GM19025 (cell line): ENCODE data around the gene ABI3.
"Not testable (repeated sequence)": the region's sequence is repeated elsewhere in the genome, so short reads cannot be mapped to it uniquely, and the experiment has no call there.

Experiments
- ATAC-seq: cut with Tn5 transposase; IDR thresholded peaks from one replicate; pipeline ENCODE4 v1.9.1; 2021; ENCODE audit warnings: mild to moderate bottlenecking, low read depth, moderate library complexity; ENCODE audit not compliant: unreplicated experiment

ABI3 gene

GRCh38 chr17:49247944-49248343 lies 37.4 kb downstream of the ABI3 start:
- no peak for ATAC-seq

DNA sequence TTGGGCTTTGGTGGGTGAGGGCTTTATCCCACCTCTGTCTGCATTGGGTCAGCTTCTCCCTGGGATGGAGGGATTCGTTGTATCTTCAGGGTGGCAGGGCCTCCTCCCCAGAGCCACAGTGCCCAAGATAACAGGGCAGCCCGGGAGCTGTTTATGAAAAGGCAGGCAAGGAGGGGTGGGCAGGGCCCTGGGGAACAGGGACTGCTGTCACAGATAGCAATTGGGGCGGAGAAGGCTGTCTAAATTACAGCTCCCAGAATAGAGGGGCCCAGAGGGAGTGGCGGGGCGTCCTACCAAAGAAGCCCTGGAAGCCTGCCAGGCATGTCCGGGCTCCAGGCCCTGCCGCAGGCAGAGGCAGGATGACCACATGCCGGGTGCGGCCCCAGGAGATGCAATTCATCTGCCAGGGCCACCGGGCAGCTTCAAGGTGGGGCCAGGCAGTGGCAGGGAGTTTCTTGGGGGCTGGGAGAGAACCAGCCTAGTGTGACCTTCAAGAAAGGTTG lies 38.8 kb downstream of the ABI3 start:
- ATAC-seq = no peak

- no peak for ATAC-seq
These were observed 39.5 kb downstream of the ABI3 start for GRCh38 chr17:49249890-49250522.

GRCh38 chr17:49252148-49252695 lies 41.7 kb downstream of the ABI3 start:
- no peak for ATAC-seq

GRCh38 chr17:49254066-49254465 lies 43.6 kb downstream of the ABI3 start:
- no peak for ATAC-seq

GRCh38 chr17:49255125-49255524 lies 44.6 kb downstream of the ABI3 start:
- ATAC-seq = no peak

DNA sequence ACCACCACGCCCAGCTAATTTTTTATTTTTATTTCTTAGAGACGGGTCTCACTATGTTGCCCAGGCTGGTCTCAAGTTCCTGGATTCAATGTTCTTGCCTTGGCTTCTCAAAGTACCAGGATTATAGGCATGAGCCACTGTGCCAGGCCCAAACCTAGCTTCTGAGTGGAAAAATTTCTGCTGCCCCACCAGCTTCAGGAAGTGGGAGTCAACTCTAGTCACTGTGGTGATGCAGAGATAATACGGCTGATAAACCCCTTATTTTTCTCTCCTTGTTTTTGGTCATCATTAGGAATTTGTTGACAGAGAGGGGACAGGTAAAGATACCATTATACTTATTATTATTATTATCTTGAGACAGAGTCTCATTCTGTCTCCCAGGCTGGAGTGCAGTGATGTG lies 47.9 kb downstream of the ABI3 start:
- ATAC-seq = no peak

DNA sequence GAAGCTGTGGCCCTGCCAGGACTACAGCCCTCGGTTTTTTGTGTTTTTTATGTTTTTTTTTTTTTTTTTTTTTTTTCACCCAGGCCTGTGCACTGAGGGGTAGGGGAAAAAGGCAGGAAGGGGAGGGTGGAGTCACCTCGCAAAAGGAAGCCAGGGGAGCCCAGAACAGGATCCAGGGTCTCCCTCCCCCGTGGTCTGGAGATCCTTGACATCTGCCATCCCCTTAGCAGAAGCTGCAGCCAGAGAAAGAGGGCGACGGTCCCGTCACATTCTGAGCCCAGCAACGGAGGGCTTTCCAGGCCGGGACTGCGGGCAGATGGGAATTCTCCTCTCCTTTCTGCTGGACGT lies 49.1 kb downstream of the ABI3 start:
- ATAC-seq = no peak

DNA sequence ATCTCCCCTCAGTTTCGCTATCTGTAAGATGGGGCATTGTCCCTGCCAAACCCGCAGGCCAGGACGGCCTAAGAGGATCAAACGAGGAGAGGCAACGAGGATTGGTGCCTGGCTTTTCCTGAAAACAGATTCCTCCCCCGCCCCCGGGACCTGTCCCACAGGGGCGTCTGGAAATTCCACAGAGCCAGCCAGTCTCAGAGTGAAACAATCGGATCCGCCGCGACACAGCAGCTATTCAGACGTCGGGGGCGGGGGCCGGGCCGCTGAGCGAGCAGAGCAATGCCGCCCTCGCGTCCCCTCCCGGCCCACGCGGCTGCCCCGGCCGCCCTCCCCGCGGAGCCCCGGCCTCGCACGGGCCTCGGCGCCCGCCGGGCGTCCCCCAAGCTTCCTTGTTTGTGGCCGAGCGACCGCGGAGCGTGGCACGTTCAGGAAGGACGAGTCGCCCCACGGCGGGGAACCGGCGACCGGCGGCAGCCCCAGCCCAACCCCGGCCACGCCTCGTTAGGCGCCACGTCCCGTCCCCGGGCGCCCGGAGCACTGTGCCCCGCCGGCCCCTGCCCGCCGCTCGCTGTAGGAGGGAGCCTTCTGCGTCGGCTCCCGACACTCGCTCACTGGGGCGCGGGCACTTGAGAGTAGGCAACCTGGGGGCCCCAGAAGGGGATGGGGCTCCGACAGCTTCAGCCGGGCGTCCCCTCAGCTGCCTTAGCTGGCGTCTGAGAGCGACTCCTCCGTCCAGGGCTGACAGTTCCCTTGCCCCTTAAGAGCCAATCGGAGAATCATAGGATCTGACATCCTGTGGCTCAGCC lies 49.7 kb downstream of the ABI3 start:
- no peak for ATAC-seq

DNA sequence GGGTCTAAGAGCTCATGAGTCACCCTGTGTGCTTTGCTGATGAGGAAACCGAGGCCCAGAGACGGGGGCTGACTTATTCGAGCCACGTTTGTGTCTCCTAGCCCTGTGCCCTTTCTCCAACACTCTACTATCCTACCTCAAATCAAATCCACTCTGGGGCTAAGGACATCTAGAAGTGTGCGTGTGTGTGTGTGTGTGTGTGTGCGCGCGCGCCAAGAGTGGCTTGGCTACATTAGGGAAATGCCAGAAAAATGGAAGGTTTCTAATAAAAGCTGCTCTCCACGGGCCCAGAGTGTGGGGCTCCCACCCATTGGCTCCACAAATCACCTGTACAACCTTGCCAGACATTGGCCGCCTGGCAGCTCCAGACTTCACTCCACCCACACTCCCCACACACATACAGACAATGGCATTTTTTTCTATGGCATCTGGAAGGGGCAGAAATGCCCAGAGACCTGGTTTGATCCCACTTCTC lies 50.3 kb downstream of the ABI3 start:
- ATAC-seq = no peak

GRCh38 chr17:49261540-49261939 lies 51.0 kb downstream of the ABI3 start:
- ATAC-seq = not testable (repeated sequence)

- ATAC-seq = no peak
These were observed 55.7 kb downstream of the ABI3 start for GRCh38 chr17:49266233-49266632.

DNA sequence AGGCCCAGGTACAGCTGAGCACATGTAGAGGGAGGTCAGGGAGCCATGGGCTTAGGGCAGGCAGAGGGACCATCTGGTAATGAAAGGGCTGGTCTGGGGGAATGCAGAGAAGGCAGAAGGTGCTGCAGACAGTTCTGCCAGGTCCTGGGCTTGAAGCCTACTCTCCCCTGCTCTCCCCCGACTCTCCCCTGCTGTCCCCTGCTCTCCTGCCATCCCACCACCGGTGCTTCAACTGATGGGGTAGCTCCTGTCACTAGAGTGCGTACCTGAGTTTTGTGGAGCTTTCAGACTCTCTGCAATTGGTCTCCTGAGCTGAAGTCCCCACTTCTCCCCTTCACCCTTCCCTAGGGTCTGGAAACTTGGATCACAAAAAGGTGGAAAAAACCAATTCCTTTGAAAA lies 57.4 kb downstream of the ABI3 start:
- no peak for ATAC-seq

GRCh38 chr17:49269356-49269755 lies 58.8 kb downstream of the ABI3 start:
- ATAC-seq = no peak
